ENCODE data around the gene GOLGA6B.

- TF ChIP-seq CTCF (IDR thresholded peaks at IDR 0.05; ENCODE audit: low read depth, low read length, poor library complexity, severe bottlenecking) (no peak), EZH2phosphoT487 (IDR thresholded peaks at IDR 0.05; ENCODE audit: borderline replicate concordance, low read length) (no peak)
These were observed 26.4 kb downstream of the GOLGA6B start for GRCh38 chr15:72680931-72681330.
